ENCODE results near the gene CHD5.

CHD5 gene

DNA sequence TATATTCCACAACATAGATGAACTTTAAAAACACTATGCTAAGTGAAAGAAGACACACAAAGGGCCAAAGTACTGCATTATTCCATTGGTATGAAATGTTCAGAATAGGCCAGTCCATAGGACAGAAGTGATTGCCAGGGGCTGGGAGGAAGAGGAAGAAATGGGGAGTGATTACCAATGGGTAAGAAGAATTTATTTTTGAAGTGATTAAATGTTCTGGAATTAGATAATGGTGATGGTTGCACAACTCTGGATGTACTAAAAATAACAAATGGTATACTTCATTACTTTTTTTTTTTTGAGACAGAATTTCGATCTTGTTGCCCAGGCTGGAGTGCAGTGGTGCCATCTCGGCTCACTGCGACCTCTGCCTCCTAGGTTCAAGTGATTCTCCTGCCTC, 61.7 kb downstream of the CHD5 start:
- FAIRE-seq, result no peak
- no peak for DNase-seq (ENCODE audit: insufficient read length, low spot score)

DNA sequence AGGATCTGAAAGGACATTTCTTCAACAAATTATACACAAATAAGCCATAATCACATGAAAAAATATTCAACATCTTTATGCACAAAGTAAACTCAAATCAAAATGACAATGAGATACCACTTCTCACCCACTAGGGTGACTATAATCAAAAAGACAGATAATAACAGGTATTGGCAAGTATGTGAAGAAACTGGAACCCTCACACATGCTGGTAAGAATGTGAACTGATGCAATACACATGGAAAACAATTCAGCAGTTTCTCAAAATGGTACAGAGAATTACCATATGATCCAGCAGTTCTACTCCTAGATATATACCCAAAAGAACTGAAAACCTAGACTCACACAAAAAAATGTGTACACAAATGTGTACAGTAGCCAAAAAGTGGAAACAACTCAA, 62.5 kb downstream of the CHD5 start:
- no peak for FAIRE-seq
- no peak for DNase-seq (ENCODE audit: insufficient read length, low spot score)

DNA sequence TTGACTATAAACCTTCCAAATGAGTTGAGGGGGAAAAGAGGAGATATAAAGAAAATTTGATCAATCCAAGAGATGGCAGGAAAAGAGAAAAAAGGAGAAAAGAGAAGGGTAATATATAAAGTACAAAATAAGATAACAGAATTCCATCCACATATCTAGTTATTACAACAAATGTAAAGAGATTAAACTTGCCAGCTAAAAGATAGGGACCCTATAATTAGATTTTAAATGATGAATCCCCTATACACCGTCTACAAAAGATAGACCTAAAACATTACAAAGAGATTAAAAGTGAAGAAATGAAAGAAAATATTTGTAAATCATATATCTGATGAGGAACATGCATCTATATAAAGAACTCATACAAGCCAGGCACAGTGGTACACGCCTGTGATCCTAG, 63.1 kb downstream of the CHD5 start:
- DNase-seq (ENCODE audit: insufficient read length, low spot score) (no peak), FAIRE-seq (no peak)

DNA sequence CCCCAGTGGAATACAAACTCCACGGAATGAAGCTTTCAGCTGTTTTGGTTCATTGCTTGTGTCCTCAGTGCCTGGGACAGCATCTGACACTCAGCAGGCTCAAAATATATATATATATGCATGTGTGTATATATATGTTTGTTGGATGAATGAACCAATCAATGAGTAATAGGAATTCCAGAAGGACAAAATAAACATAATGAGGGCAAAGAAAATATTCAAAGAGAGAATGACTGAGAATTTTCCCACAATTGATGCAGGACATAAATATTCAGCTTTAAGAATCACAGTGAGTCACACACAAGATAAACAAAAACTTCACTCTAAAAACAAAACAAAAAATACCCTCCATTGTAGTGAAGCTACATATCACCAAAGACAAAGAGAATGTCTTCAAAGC, 64.0 kb downstream of the CHD5 start:
- FAIRE-seq (no peak), DNase-seq (ENCODE audit: insufficient read length, low spot score) (no peak)

DNA sequence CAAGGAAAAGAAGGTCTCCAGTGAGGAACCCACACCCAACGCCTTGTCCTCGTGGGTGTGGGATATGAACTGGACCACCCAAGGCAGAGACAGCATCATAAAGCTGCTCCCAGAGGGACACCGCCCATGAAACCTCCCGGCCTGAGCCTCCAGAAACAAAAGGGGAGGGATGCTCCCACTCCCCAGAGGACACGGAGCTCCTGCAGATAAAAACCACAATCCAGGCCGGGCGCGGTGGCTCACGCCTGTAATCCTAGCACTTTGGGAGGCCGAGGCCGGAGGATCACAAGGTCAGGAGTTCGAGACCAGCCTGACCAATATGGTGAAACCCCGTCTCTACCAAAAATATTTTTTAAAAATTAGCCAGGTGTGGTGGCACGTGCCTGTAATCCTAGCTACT, 66.4 kb downstream of the CHD5 start:
- FAIRE-seq, result no peak
- no peak for DNase-seq (ENCODE audit: insufficient read length, low spot score)

DNA sequence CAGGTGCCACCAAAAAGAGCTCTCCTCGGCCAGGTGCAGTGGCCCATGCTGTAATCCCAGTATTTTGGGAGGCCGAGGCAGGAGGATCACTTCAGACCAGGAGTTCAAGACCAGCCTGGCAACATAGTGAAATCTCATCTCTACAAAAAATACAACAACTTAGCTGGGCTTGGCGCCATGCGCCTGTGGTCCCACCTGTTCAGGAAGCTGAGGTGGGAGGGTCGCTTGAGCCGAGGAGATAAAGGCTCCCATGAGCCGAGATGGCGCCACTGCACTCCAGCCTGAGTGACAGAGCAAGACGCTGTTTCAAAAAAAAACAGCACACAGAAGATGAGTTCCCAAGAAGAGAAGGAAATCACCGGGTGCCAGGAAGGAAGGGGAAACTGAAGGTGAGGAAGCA, 67.0 kb downstream of the CHD5 start:
- FAIRE-seq (no peak), DNase-seq (ENCODE audit: insufficient read length, low spot score) (no peak)

DNA sequence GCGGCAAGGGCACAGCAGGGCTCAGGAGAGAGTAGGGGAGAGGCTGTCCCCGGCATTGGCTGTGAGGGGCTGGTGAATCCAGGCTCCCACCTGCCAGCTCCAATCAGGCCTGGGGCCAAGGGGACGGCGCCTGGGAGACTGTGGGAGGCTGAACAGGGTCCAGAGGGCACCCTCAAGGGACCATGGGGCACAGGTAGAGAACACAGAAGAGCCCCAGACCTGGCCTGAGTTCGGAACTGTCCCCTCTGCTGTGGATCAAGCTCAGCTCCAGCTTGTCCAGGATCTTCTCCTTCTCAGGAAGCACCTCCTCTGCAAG, 67.5 kb downstream of the CHD5 start:
- FAIRE-seq (no peak), DNase-seq (ENCODE audit: insufficient read length, low spot score) (no peak)

DNA sequence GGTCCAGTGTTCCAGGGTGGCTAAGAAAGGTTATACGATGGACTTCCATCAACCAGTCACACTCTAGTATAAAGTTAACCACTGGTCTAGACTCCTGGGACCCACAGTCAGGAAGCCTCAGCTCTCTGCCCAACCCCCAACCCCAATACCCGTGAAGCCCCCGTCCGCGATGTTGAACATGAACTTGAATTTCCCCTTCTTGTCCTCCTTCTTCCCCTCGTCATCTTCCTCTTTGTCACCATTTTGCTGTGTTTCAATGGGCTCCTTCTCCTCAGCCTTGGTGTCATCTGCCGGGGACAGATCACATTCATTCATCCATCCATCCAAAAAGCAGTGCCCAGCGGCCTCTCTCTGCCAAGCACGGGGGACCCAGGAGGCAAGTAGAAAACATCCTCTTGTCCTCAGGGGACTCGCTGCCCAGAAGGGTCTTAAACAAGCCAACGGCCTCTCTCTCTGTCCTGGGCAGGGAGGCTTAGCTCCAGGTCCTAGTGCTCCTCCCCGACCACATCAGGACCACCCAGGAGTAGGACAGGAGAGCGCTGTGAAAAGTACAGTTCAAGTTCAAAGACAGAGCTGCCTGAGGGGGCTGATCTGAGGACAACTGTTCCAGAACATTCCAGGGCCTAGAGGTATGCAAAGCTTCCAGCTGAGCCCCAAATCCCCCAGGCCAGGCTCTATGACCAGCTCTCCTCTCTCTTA, 68.0 kb downstream of the CHD5 start:
- no peak for FAIRE-seq

DNA sequence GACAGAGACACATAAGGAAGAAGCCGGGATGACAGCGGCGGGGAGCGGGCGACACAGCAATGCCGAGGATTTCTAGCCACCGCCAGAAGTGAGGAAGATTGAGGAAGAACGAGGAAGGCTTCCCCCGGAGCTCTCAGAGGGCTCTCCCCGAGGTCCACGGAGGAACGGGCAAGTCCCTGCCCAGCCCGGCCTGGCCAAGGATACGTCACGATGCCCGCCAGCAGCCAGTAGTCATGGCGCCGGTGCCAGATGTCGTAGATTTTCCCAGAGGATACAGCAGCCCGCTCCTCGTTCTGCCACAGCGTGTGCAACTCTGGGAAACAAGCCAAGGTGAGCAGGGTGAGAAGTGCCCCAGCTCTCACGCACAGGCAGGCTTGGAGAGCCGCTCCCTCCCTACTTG, 68.5 kb downstream of the CHD5 start:
- FAIRE-seq (no peak), DNase-seq (ENCODE audit: insufficient read length, low spot score) (no peak)

More for the DNA sequence above, 68.0 kb downstream of the CHD5 start:
- DNase-seq (ENCODE audit: insufficient read length, low spot score), result no peak

DNA sequence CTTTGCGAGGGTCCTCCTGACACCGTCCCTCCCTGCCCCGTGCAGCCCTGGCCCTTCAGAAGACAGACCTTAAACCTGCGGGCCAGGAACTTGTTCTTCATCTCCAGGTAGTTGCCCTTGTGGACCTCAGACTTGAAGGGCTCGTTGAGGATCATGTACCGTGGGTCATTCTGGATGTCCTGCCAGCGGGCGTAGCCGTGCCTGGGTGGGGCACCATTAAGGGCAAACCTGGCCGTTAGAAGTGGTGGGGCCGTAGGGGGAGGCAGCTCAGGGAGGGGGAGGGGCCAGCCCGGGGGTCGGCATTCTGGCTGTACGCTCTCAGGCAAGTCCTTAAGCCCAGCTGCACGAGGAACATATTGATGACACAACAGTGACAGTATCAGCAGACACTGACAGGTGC, 69.8 kb downstream of the CHD5 start:
- DNase-seq (ENCODE audit: insufficient read length, low spot score) (no peak), FAIRE-seq (no peak)

DNA sequence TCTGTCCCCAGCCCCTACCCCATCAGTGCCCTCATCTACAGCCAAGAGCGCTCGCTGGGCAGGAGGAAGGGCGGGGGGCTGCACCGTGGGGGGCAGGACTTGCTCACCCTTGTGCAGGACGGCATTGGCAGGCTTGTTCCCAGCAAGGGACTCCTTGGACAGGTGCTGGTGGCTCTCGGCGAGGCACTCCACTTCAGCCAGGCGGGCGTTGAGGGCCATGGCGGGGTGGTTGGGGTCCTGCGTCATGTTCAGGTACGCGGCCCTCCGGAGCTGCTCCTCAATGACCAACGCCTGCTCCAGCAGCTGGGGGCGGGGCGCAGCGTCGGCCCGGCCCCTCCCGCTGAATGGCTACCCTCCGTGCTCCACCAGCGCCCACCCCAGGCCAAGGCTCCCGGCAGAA, 70.4 kb downstream of the CHD5 start:
- FAIRE-seq (no peak), DNase-seq (ENCODE audit: insufficient read length, low spot score) (no peak)

DNA sequence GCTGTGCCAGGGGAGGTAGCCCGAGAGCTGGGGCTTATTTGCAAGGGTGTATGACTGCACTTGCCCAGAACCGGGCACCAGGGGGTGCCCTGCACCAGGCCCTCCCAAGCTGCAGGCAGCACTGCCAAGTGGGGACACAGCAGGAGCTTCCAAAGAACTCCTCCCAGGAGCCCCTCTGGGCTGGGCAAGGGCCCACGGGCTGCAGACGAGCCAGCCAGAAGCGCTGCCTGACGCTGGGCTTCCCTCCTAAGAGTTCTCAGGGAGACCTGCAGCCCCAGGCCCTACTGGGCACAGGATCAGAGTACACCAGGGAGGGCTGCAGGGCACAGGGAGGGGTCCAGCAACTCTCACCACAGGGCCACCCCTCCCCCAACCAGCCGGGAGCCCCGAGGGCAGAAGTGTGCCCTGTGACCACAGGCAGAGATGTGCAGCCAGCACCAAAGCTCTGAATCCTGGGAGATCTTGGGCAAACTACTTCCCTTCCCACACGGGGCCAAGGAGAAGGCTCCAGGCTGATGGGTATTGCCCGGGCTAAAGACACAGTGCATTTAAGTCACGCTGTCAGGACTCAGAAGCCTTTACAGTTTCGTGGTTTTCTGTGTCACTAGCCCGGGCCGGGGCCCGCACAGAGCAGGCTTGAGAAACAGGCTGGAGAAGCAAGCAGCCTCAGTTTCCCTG, 71.0 kb downstream of the CHD5 start:
- FAIRE-seq (no peak), DNase-seq (ENCODE audit: insufficient read length, low spot score) (peak; percentile 80)

DNA sequence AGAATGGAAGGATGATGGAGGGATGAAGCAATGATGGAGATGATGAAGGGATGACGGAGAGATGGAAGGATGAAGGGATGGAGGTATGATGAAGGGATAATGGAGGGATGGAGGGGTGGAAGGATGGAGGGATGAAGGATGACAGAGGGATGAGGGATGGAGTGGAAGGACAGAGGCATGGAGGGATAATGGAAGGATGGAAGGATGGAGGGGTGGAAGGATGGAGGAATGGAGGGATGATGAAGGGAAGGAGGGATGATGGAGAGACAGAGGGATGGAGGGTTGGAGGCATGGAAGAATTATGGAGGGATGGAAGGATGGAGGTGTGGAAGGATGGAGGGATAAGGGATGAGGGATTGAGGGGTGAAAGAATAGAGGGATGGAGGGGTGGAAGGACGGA, 71.6 kb downstream of the CHD5 start:
- DNase-seq (ENCODE audit: insufficient read length, low spot score) (no peak), FAIRE-seq (no peak)

DNA sequence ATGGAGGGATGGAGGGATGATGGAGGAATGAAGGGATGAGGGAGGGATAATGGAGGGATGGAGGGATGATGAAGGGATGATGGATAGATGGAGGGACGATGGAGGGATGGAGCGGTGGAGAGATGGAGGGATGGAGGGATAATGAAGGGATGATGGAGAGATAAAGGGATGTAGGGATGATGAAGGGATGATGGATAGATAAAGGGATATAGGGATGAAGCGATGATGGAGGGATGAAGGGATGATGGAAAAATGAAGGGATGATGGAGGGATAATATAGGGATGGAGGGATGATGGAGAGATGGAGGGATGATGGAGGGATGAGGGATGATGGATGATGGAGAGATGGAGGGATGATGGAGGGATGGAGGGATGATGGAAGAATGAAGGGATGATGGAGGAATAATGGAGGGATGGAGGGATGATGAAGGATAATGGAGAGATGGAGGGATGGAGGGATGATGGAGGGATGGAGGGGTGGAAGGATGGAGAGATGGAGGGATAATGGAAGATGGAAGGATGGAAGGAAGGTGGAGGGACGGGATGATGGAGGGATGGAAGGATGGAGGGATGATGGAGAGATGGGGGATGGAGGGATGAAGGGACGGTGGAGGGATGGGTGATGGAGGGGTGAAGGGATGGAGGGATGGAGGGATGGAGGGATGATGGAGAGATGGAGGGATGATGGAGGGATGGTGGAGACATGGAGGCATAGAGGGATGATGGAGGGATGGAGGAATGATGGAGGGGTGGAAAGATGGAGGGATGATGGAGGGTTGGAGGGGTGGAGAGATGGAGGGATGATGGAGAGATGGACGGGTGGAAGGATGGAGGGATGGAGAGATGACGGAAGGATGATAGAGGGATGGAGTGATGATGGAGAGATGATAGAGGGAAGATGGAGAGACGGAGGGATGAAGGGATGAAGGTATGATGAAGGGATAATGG, 72.4 kb downstream of the CHD5 start:
- FAIRE-seq (no peak), DNase-seq (ENCODE audit: insufficient read length, low spot score) (no peak)

DNA sequence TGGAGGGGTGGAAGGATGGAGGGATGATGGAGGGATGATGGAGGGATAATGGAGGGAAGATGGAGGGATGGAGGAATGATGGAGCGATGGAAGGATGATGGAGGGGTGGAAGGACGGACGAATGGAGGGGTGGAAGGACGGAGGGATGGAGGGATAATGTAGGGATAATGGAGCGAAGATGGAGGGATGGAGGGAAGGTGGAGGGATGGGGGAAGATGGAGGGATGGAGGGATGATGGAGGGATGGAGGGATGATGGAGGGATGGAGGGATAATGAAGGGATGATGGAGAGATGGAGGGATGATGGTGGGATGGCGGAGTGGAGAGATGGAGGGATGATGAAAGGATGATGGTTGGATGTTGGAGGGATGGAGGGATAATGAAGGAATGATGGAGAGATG, 73.1 kb downstream of the CHD5 start:
- FAIRE-seq (no peak), DNase-seq (ENCODE audit: insufficient read length, low spot score) (no peak)

DNA sequence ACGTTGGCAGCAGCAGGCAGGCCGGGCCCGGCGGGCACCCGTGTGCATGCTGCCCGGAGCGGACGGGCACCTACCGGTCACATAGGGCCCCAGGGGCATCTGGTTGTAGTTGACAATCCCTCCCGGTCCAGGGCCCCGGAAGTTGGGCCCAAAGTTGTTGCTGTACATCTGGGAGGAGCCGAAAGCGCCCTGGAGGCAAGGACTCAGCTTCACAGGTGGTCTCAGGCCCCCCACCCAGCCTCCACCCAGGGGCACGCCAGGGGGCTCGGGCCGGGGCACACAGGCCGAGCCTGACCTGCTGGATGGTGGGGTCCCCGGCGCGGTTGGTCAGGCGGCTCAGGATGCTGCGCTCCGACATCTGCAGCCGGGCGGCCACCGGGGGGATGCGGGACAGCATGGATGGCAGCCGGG, 73.8 kb downstream of the CHD5 start:
- FAIRE-seq (no peak), DNase-seq (ENCODE audit: insufficient read length, low spot score) (no peak)

DNA sequence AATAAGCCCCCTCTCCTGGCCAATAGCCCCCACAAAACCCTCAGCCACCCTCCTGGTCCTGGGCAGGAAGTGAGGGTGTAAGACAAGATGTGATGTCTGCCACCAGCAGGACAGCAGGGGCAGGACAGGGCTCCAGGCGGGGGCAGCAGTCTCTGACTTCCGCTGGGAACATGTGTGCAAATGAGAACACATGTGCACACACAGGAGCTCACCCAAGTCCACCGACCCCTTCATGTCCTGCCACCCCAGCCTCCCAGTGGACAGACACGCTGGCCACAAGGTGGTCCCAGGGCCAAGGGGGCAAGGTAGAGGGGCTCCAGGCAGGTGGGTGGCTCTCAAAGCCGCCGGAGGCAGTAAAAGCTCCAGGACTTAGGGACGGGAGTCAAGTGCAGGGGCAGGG, 74.4 kb downstream of the CHD5 start:
- DNase-seq (ENCODE audit: insufficient read length, low spot score) (no peak), FAIRE-seq (no peak)

DNA sequence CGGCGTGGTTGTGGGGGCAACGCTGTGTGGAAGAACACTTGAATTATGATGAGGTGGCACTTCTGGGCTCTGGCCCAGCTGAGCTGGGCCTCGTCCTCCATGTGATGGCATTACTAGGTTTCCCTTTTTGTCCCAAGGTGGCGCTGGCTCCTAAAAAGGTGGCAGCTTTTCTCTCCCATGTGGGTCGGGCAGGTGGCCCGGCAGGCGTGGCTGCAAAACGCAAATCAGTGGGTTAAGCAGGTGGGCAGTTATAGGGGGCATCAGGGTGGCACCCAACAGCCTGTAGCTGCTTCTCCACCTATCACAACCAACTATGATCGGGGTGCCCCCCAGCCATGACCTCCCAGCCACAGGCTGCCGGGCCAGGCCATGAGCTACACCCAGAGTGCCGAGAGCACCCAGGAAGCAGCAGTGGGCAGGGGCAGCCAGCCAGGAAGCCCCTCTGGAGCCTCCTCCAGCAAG, 74.9 kb downstream of the CHD5 start:
- no peak for DNase-seq (ENCODE audit: insufficient read length, low spot score)
- FAIRE-seq, result no peak

DNA sequence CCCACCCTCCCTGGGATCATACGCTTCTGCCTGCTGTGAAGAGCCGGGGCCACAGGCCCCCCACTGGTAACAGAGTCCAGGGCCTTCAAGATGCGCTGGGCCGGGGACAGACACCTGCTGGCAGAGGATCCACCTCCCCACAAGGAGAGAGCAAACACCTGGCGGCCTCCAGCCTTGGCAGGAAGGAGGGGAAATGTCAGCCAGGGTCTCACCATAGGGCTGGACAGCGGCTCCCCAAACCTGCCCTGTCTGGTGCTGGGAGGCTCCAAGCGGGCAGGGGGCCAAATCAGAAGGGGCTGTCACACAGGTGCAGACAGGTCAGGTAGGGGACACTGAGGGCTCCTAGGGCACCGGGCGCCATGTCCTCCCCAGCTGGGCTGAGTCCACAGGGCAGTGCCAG, 75.5 kb downstream of the CHD5 start:
- DNase-seq (ENCODE audit: insufficient read length, low spot score) (no peak), FAIRE-seq (no peak)

DNA sequence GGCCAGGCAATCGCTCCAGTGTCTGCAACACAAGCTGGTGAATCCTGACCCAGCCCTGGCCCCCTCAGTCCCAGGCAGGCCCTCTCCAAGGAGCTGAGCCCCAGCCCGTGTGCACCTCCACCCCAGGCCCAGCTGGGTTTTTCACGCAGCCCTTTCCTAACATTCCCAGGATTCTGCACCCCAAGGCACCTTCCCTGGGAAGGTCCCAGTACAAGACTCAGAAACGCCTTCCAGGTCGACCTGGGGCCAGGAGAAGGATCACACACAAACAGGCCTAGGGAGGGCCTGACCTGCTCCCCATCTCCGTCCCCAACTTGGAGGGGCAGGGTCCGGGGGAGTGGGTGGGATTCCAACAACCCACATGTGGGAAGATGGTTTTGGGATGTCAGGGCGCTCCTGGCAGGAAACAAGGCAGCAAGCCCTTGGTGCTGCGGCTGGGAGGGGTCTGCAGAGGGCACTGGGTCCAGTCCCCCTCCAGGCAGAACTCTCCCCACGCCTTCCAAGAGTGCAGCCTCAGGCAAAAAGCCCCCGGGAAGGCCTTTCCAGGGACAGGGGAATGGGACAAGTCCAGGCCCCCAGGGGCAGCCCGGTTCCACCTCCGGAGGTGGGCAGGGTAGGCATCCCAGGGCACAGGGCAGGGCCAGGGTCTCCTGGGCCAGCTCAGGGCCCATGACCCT, 76.1 kb downstream of the CHD5 start:
- DNase-seq (ENCODE audit: insufficient read length, low spot score), result no peak
- no peak for FAIRE-seq

Measured in HTR-8/SVneo (cell line).